ENCODE data around the gene PRKCI.
"Not testable (repeated sequence)": the region's sequence is repeated elsewhere in the genome, so short reads cannot be mapped to it uniquely, and the experiment has no call there.

Gene PRKCI

DNA sequence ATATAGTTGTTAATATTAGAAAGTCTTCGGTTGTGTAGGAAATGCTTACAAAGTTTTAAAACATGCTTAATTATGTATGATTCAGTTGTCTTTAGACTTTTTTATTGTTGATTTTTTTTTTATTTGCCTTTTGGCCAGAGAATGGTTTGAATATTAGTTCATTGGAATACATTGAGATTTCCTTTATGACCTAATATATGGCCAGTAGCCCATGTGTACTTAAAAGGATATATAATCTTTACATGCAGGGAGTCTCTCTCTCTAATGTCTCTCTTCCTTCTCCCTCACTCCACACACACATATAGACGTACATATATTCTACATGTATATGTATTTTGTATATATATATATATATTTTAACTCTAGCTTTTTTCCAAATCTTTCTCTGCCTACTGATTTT, 68.0 kb downstream of the PRKCI start:
- no peak for DNase-seq (ENCODE audit: low read depth in 2 of 2)

DNA sequence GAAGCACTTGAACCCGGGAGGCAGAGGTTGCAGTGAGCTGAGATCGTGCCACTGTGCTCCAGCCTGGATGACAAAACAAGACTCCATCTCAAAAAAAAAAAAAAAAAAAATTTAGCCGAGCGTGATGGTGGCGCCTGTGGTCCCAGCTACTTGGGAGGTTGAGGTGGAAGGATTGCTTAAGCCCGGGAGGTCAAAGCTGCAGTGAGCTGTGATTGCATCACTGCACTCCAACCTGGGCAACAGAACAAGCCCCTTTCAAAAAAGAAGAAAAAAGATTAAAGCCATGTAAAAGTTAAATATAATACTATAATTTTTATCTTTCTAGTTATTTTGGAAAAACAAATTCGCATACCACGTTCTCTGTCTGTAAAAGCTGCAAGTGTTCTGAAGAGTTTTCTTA, 73.4 kb downstream of the PRKCI start:
- no peak for DNase-seq (ENCODE audit: low read depth in 2 of 2)

DNA sequence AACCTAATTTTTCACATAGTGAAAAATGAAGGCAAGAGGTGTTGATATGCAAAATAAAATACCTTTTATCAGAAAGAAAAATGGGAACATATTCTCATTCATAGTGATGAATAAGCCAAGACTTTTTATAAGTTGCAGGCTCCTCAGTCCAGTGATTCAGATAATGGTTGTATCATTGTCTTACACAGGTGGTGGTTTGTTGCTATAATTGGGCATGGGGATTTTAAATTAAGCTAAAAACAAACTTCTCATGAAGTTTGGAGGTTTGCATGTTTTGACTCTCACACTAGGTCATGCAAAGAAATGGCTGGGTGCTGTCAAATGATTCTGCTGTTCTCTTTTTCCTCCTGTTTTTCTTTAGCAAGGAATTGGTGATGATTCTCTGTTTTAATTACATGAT, 74.5 kb downstream of the PRKCI start:
- no peak for DNase-seq (ENCODE audit: low read depth in 2 of 2)

DNA sequence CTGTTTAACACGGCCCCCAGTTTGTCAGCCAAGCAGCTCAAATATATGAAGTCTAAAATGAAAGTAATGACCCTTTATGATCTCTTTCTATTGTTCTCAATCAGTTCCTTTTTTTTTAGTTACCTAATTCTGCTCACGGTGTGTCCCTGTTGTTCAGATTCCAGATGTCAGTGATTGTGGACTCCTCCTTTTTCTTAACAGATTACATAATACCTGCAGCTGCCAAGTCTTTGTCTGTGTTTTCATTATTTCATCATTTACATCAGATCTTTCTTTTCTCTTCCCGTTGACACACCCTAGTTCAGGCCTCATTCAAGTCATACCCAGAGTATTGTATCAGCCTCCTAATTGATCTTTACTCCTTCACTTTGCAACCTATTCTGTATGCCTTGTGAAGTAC, 79.2 kb downstream of the PRKCI start:
- DNase-seq (ENCODE audit: low read depth in 2 of 2): no peak

DNA sequence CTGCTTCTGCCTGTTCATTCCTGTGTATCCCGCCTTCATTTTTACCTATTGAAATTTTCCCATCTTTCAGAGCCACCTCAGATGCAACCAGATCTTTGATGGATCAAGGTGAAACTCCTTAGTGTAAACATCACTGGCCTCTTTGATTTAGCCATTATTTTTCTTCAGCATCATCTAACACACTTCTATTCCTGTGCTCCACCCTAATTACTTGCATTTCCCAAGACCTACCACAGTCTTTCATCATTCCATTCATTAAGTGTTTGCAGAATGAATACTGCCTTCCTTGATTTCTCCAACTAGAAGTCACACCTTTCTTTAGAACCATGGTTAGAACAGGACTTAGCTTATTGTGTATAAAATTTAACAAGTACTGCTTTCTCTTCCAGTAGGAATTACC, 79.8 kb downstream of the PRKCI start:
- no peak for DNase-seq (ENCODE audit: low read depth in 2 of 2)

GRCh38 chr3:170306015-170306414, 83.8 kb downstream of the PRKCI start:
- DNase-seq (ENCODE audit: low read depth in 2 of 2): no peak

DNA sequence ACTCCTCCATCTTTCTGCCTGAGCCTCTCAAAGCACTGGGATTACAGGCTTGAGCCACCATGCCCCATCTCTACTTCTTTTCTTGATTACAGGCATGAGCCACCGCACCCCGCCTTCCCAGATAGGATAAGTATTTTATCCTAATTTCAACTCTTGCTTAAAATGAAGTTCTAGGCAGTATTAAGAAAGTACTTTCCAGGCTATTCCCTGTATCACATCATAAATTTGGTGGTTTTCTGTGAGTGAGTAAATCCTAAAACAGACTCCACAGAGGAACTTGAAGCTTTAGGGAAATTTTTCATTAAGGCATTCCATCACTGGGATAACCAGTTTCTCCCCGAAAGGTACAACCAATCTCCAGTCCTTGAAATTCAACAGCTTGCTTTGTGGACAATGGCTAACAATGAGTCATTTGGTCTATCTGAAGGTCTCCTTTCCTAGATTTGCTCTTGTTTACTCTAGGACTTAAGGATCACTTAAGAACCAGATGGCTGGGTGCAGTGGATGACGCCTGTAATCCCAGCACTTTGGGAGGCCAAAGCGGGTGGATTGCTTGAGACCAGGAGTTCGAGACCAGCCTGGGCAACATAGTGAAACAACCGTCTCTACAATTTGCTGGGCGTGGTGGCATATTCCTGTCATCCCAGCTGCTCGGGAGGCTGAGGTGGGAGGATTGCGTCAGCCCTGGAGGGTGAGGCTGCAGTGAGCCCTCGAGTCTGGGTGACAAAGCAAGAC, 85.6 kb downstream of the PRKCI start:
- DNase-seq (ENCODE audit: low read depth in 2 of 2): no peak

- DNase-seq (ENCODE audit: low read depth in 2 of 2): no peak
These were observed 86.8 kb downstream of the PRKCI start for GRCh38 chr3:170309046-170309445.

DNA sequence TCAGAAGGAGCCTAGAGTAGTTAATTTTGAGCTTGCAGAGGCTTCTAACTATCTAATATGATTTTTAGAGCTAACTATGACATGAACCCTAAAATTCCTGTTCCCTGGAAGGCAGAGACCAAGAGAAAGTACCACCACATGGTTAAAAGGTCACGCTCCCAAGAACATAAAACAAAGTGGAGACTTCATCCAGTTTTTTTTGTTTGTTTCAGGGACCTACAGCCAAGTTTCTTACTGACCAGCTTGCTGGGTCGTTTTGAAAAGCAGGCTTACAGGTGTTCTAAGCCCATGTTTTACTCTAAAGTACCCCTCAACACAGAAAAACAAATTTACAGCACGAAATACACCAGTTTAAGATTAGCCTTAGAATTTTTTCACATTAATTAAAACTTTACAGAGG, 95.7 kb downstream of the PRKCI start:
- DNase-seq (ENCODE audit: low read depth in 2 of 2): no peak

DNA sequence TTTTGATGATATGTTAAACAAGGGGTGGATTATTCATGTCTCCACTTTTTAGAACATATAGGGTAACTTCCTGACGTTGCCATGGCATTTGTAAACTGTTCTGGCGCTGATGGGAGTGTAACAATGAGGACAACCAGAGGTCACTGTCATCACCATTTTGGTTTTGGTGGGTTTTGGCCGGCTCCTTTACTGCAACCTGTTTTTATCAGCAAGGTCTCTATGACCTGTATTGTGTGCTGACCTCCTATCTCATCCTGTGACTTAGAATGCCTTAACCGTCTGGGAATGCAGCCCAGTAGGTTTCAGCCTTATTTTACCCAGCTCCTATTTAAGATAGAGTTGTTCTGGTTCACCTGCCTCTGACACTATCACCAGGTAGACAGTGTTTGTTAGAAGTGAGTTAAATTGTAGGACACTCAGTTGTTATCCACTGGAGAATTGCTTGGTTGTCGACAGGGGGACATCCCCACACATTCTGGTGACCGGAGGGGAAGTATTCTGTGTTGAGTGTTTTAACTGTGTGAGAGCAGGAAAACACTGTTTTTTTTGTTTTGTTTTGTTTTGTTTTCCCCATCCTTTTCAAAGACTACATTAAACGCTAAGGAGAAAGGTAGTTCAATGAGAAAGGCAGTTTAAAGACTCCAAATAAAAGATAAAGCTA, 98.4 kb downstream of the PRKCI start:
- DNase-seq (ENCODE audit: low read depth in 2 of 2): no peak

- DNase-seq (ENCODE audit: low read depth in 2 of 2): no peak
These were observed 99.3 kb downstream of the PRKCI start for GRCh38 chr3:170321321-170322034.

DNA sequence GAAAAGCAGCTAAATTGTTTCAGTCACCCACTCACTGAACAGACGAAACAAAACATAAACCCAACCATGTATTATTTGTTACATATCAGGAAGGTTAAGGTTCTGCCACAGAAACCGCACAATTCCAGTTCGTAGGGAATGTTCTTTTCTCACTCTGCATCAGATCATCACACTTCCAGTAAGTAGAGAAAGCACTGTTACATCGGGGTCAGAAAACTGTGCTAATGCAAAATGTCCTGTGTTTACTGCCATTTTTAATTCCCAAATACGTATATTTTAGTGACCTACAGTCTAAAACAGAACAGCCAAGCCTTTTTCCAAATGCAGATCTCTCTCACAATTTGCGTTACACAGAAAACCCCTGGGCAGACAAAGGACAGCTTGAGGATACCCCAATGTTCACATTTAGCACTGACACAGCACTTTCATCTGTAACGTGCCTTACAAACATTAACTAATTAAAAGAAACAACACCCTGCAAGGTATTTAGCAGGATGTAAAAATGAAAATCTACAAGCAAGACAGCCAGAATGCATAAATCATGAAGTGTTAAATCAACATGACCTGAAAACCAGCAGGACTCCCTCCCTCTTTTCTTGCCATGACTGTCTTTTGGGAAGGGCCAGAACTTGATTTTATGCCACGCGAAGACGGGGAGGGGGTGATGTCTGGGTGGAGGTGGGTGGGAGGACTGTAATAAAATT, 100.5 kb downstream of the PRKCI start:
- DNase-seq (ENCODE audit: low read depth in 2 of 2): no peak

- DNase-seq (ENCODE audit: low read depth in 2 of 2): no peak
These were observed 101.1 kb downstream of the PRKCI start for GRCh38 chr3:170323331-170323730.

GRCh38 chr3:170324962-170325361, 102.7 kb downstream of the PRKCI start:
- no peak for DNase-seq (ENCODE audit: low read depth in 2 of 2)

DNA sequence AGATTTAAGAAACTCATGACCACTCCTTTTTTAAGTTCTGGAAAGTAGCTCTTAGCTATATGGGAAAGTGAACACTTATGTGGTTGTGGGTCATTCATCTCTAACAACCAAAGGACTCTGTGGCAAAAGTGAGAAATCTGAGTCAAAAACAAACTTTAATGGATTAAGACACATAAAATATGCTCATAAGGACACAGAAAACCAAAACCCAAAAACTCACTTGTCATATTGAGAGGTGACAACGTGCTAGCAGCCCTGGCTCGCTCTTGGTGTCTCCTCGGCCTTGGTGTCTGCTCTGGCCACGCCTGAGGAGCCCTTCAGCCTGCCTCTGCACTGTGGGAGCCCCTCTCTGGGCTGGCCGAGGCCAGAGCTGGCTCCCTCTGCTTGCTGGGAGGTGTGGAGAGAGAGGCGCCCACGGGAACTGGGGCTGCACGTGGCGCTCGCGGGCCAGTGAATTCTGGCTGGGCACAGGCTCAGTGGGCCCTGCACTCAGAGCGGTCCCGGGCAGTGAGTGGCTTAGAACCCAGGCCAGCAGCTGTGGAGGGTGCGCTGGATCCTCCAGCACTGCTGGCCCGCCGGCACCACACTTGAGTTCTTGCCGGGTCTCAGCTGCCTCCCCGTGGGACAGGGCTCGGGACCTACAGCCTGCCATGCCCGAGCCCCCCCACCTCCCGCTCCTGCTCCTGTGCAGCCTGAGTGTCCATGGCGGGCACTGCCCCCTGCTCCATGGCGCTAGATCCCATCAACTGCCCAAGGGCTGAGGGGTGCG, 105.0 kb downstream of the PRKCI start:
- no peak for DNase-seq (ENCODE audit: low read depth in 2 of 2)

GRCh38 chr3:170327868-170328548, 105.8 kb downstream of the PRKCI start:
- DNase-seq (ENCODE audit: low read depth in 2 of 2): not testable (repeated sequence)

GRCh38 chr3:170330366-170330765, 108.1 kb downstream of the PRKCI start:
- DNase-seq (ENCODE audit: low read depth in 2 of 2): no peak

DNA sequence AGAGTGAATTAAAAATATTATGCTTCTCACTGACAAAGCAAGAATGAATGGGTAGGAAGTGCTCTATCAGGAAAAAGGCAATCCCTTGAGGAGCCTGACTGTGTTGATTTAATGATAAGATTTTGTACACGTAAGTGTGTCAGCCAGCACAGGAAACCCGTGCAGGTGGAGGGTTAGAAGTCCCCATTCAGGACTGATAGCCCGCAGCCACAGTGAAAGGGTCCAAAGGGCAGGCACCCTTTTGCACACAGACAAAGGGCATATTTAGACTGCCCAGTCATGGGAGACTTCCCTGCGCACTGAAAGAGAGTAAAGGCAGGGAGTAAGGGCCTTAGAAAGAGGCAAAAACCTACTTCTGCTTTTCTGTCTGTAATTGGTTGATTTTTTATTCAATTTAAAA, 108.9 kb downstream of the PRKCI start:
- DNase-seq (ENCODE audit: low read depth in 2 of 2): no peak

GRCh38 chr3:170337420-170337819, 115.2 kb downstream of the PRKCI start:
- no peak for DNase-seq (ENCODE audit: low read depth in 2 of 2)

DNA sequence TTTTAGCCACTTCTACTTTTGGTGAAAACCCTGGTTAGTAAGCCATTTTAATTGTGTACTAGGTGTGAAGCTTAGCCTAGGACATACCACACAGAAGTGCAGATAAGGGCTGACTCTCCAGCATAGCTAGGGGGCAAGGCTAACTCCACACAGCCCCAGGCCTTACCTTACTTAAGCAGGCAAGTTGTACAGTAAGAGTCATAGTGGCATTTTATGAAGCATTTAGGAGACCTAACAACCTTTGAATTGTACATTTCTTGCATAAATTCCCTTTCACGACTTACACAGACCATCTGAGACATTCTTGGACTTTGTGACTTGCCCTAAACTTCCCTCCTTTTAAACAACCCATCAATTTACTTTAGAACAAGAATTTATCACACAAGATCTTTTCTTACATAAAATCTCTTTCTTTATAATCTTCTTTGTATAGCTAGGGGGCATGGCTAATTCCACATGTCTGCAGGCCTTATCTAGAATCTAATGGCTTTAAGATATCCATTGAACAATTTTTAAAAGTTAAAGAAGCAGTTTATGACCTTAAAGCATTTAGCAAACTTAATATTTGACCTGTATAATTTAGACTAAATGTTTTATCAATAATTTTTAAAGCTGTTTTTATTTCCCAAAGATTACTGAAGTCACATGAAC, 116.6 kb downstream of the PRKCI start:
- DNase-seq (ENCODE audit: low read depth in 2 of 2): no peak
